ENCODE data around the gene TMEM260.

DNA sequence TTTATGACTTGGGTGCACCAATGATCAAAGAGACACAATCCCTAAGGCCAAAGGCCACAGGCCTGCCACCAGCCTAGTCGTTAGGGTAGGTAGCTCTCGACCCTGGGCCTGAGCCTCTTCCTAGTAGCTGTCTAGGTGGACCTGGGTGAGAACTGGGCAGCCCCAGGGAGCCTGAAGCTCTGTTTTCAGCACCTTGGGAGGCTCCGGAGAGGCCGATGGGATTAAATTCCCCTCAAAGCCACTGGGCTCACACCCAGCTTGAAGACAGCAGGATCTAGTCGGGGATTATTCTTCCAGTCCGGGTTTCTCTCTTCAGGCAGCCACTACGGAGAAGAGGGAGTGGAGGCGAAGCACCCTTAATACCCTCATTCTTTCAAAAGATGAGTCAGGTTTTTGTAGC lies 79.8 kb downstream of the TMEM260 start:
- no peak for TF ChIP-seq POLR2AphosphoS5 (IDR thresholded peaks at IDR 0.05; ENCODE audit: low read depth)
- TF ChIP-seq, protein P1, sequence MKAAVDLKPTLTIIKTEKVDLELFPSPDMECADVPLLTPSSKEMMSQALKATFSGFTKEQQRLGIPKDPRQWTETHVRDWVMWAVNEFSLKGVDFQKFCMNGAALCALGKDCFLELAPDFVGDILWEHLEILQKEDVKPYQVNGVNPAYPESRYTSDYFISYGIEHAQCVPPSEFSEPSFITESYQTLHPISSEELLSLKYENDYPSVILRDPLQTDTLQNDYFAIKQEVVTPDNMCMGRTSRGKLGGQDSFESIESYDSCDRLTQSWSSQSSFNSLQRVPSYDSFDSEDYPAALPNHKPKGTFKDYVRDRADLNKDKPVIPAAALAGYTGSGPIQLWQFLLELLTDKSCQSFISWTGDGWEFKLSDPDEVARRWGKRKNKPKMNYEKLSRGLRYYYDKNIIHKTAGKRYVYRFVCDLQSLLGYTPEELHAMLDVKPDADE (IDR thresholded peaks at IDR 0.05): no peak
- TF ChIP-seq, protein P2, sequence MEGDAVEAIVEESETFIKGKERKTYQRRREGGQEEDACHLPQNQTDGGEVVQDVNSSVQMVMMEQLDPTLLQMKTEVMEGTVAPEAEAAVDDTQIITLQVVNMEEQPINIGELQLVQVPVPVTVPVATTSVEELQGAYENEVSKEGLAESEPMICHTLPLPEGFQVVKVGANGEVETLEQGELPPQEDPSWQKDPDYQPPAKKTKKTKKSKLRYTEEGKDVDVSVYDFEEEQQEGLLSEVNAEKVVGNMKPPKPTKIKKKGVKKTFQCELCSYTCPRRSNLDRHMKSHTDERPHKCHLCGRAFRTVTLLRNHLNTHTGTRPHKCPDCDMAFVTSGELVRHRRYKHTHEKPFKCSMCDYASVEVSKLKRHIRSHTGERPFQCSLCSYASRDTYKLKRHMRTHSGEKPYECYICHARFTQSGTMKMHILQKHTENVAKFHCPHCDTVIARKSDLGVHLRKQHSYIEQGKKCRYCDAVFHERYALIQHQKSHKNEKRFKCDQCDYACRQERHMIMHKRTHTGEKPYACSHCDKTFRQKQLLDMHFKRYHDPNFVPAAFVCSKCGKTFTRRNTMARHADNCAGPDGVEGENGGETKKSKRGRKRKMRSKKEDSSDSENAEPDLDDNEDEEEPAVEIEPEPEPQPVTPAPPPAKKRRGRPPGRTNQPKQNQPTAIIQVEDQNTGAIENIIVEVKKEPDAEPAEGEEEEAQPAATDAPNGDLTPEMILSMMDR (conservative IDR thresholded peaks at IDR 0.05; ENCODE audit: low read depth in 2 of 2): no peak
- no peak for TF ChIP-seq NANOG (IDR thresholded peaks at IDR 0.05; ENCODE audit: borderline replicate concordance)
- no peak for TF ChIP-seq CREB1 (CRISPR knock-in tag; IDR thresholded peaks at IDR 0.05; ENCODE audit: low read depth)
- TF ChIP-seq EZH2phosphoT487 (IDR thresholded peaks at IDR 0.05; ENCODE audit: unreplicated experiment): no peak
- no peak for TF ChIP-seq EZH2 (IDR thresholded peaks at IDR 0.05; ENCODE audit: low read depth, unreplicated experiment)
- TF ChIP-seq REST (IDR thresholded peaks at IDR 0.05; ENCODE audit: unreplicated experiment): no peak
- TF ChIP-seq ZNF331 (CRISPR knock-in tag; IDR thresholded peaks at IDR 0.05; ENCODE audit: low read depth): no peak
- TF ChIP-seq ZNF462 (CRISPR knock-in tag; IDR thresholded peaks at IDR 0.05): no peak
- no peak for TF ChIP-seq JUNB (IDR thresholded peaks at IDR 0.05; ENCODE audit: unreplicated experiment)
- no peak for TF ChIP-seq ZNF114 (CRISPR knock-in tag; IDR thresholded peaks at IDR 0.05)
- TF ChIP-seq STAT1 (IDR thresholded peaks at IDR 0.05; ENCODE audit: unreplicated experiment): no peak
